ENCODE results near the gene BDP1. TPM values are rescaled to one million over a fixed set of nuclear protein-coding genes. Genes with fewer than 3 reads are reported as not detected.
"Not testable (repeated sequence)": the region's sequence is repeated elsewhere in the genome, so short reads cannot be mapped to it uniquely, and the experiment has no call there.

Gene BDP1
- polyA plus RNA-seq, 1 of the 3 experiments (the other 2 are of a cell fraction), result 4.4 TPM

DNA sequence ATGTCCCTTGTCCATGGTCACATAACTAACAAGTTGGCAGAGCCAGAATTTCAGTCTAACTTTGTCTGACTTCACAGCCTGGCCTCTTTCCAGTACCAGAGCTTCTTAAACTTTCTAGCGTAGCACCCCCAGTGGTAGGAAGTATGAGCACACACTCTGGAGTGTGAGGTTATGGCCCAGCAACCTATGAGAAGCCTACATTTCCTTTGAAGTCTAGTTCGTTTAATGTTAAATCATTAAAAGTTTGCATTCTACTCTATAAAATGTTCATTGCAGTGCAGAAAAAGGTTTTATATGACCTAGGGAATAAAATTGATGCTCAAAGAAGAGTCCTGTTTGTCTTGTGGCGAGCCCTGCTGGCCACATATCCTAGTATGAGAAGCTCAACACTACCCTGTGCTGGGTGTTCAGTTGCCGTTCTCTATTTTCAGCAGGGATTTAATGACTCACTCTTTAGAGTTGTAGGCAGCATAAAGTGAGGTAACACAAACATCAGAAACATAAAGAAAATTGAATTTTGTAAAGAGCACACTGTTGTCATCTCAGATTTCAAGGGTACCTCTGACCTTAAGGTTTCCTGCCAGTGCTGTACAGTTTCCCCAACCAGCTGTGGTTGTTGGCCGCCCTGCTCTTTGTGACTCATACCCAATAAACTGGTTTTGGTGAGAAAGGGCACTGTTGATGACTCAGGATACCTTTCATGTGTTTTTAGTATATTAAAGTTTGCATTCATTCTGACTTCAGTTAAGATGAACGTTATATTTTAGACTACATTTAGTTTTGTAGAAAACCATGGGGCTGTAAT lies 146.0 kb downstream of the BDP1 start (continued):
- TF ChIP-seq, protein P1, sequence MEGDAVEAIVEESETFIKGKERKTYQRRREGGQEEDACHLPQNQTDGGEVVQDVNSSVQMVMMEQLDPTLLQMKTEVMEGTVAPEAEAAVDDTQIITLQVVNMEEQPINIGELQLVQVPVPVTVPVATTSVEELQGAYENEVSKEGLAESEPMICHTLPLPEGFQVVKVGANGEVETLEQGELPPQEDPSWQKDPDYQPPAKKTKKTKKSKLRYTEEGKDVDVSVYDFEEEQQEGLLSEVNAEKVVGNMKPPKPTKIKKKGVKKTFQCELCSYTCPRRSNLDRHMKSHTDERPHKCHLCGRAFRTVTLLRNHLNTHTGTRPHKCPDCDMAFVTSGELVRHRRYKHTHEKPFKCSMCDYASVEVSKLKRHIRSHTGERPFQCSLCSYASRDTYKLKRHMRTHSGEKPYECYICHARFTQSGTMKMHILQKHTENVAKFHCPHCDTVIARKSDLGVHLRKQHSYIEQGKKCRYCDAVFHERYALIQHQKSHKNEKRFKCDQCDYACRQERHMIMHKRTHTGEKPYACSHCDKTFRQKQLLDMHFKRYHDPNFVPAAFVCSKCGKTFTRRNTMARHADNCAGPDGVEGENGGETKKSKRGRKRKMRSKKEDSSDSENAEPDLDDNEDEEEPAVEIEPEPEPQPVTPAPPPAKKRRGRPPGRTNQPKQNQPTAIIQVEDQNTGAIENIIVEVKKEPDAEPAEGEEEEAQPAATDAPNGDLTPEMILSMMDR (IDR thresholded peaks at IDR 0.05), result peak; percentile 84
- TF ChIP-seq GABPA (IDR thresholded peaks at IDR 0.05; ENCODE audit: low read depth), result no peak
- TF ChIP-seq EP300 (IDR thresholded peaks at IDR 0.05; ENCODE audit: borderline replicate concordance in 1 of 2, low read depth in 1 of 2, low read length in 1 of 2), result peak in 1 of 2 experiments; percentile 66; a peak in 2 of 4 replicates
- peak; percentile 85 for TF ChIP-seq NFIC (IDR thresholded peaks at IDR 0.05; ENCODE audit: borderline replicate concordance)
- no peak for TF ChIP-seq CHD2 (IDR thresholded peaks at IDR 0.05; ENCODE audit: low read length, partially characterized antibody)
- TF ChIP-seq RXRA (IDR thresholded peaks at IDR 0.05; ENCODE audit: borderline replicate concordance, low read depth), result peak; percentile 95
- TF ChIP-seq MXI1 (IDR thresholded peaks at IDR 0.05; ENCODE audit: low read depth, low read length), result no peak
- TF ChIP-seq TAF1 (IDR thresholded peaks at IDR 0.05; ENCODE audit: borderline replicate concordance, low read depth, low read length), result no peak
- no peak for TF ChIP-seq FOXJ3 (CRISPR knock-in tag; IDR thresholded peaks at IDR 0.05)
- TF ChIP-seq EZH2phosphoT487 (IDR thresholded peaks at IDR 0.05; ENCODE audit: borderline replicate concordance, low read depth), result no peak
- TF ChIP-seq TEAD4 (IDR thresholded peaks at IDR 0.05; ENCODE audit: borderline replicate concordance, insufficient read depth), result peak; percentile 48; the same call in 1 of the 2 replicates
- TF ChIP-seq SIN3A (IDR thresholded peaks at IDR 0.05; ENCODE audit: borderline replicate concordance, low read depth, low read length), result peak; percentile 59; the same call in 1 of the 2 replicates
- TF ChIP-seq NRF1 (IDR thresholded peaks at IDR 0.05; ENCODE audit: low read depth, low read length), result no peak
- TF ChIP-seq RCOR1 (IDR thresholded peaks at IDR 0.05; ENCODE audit: low read length), result no peak
- TF ChIP-seq, protein P2, sequence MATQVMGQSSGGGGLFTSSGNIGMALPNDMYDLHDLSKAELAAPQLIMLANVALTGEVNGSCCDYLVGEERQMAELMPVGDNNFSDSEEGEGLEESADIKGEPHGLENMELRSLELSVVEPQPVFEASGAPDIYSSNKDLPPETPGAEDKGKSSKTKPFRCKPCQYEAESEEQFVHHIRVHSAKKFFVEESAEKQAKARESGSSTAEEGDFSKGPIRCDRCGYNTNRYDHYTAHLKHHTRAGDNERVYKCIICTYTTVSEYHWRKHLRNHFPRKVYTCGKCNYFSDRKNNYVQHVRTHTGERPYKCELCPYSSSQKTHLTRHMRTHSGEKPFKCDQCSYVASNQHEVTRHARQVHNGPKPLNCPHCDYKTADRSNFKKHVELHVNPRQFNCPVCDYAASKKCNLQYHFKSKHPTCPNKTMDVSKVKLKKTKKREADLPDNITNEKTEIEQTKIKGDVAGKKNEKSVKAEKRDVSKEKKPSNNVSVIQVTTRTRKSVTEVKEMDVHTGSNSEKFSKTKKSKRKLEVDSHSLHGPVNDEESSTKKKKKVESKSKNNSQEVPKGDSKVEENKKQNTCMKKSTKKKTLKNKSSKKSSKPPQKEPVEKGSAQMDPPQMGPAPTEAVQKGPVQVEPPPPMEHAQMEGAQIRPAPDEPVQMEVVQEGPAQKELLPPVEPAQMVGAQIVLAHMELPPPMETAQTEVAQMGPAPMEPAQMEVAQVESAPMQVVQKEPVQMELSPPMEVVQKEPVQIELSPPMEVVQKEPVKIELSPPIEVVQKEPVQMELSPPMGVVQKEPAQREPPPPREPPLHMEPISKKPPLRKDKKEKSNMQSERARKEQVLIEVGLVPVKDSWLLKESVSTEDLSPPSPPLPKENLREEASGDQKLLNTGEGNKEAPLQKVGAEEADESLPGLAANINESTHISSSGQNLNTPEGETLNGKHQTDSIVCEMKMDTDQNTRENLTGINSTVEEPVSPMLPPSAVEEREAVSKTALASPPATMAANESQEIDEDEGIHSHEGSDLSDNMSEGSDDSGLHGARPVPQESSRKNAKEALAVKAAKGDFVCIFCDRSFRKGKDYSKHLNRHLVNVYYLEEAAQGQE (IDR thresholded peaks at IDR 0.05; ENCODE audit: low read depth, low read length), result 0 out of 2 replicates have a peak, but pooled peaks have one; percentile 21
- TF ChIP-seq SMC3 (IDR thresholded peaks at IDR 0.05; ENCODE audit: low read depth, low read length), result 0 out of 2 replicates have a peak, but pooled peaks have one; percentile 10
- peak; percentile 15; the same call in 1 of the 2 replicates for TF ChIP-seq ELF1 (IDR thresholded peaks at IDR 0.05)
- peak; percentile 96 for TF ChIP-seq FOSL2 (IDR thresholded peaks at IDR 0.05; ENCODE audit: borderline replicate concordance, low read depth)
- TF ChIP-seq MEF2A (IDR thresholded peaks at IDR 0.05; ENCODE audit: borderline replicate concordance, low read depth), result 0 out of 2 replicates have a peak, but pooled peaks have one; percentile 26
- TF ChIP-seq, protein P3, sequence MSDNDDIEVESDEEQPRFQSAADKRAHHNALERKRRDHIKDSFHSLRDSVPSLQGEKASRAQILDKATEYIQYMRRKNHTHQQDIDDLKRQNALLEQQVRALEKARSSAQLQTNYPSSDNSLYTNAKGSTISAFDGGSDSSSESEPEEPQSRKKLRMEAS (IDR thresholded peaks at IDR 0.05; ENCODE audit: low read depth), result peak; percentile 51
- peak; percentile 42; the same call in 1 of the 2 replicates for TF ChIP-seq RAD21 (IDR thresholded peaks at IDR 0.05; ENCODE audit: low read length)
- TF ChIP-seq, protein P4, sequence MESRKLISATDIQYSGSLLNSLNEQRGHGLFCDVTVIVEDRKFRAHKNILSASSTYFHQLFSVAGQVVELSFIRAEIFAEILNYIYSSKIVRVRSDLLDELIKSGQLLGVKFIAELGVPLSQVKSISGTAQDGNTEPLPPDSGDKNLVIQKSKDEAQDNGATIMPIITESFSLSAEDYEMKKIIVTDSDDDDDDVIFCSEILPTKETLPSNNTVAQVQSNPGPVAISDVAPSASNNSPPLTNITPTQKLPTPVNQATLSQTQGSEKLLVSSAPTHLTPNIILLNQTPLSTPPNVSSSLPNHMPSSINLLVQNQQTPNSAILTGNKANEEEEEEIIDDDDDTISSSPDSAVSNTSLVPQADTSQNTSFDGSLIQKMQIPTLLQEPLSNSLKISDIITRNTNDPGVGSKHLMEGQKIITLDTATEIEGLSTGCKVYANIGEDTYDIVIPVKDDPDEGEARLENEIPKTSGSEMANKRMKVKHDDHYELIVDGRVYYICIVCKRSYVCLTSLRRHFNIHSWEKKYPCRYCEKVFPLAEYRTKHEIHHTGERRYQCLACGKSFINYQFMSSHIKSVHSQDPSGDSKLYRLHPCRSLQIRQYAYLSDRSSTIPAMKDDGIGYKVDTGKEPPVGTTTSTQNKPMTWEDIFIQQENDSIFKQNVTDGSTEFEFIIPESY (IDR thresholded peaks at IDR 0.05; ENCODE audit: borderline replicate concordance, low read depth), result peak; percentile 73; the same call in 1 of the 2 replicates

DNA sequence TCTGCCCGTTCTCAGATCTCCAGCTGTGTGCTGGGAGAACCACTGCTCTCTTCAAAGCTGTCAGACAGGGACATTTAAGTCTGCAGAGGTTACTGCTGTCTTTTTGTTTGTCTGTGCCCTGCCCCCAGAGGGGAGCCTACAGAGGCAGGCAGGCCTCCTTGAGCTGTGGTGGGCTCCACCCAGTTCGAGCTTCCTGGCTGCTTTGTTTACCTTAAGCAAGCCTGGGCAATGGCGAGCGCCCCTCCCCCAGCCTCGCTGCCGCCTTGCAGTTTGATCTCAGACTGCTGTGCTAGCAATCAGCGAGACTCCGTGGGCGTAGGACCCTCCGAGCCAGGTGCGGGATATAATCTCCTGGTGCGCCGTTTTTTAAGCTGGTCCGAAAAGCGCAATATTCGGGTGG lies 154.5 kb downstream of the BDP1 start:
- H3K4me1 ChIP-seq (ENCODE audit: control insufficient read depth in 1 of 2, insufficient read depth in 2 of 2, low read depth in 1 of 2, low read length in 1 of 2); H3K36me3 ChIP-seq (replicated peaks in 1 of 2; ENCODE audit: control insufficient read depth in 1 of 2, insufficient read depth in 2 of 2, low read length in 1 of 2); H3K9ac ChIP-seq; H3K4me3 ChIP-seq (ENCODE audit: low read depth in 2 of 2, low read length in 1 of 2); DNase-seq; H3K9me2 ChIP-seq; H3K79me2 ChIP-seq (ENCODE audit: insufficient read depth); H3K27ac ChIP-seq (ENCODE audit: low read depth in 2 of 2, low read length in 1 of 2); H3F3A ChIP-seq (replicated peaks; ENCODE audit: insufficient read depth); H3K9me3 ChIP-seq; CTCF ChIA-PET; POLR2A ChIA-PET; H3K27me3 ChIP-seq (ENCODE audit: insufficient read depth); H4K20me1 ChIP-seq (ENCODE audit: insufficient read depth); H2AFZ ChIP-seq (ENCODE audit: low read depth); H3K4me2 ChIP-seq: not testable (repeated sequence)
- WGBS (ENCODE audit: low lambda C conversion rate), result 98% methylated on average over 14 of the region's 16 CpGs
